ENCODE data around the gene TSHZ3.

DNA sequence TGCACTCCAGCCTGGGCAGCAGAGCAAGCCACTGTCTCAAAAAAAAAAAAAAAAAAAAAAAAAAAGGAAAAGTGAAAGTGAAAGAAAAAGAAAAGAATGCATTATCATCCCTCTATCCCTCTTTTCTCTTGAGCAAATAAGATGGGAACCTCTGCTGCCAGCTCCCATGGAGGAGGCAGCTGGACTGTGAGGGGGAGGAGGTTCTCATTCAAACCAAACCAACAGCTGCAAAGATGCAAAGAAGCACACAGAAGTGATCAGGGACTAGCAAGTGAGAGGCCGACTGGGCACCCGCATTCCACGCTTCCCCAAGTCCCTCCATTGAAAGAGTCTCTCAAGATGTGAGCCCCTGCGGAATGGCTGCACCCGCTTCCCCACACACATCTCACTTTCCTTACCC lies 63.5 kb downstream of the TSHZ3 start:
- TF ChIP-seq CTCF (IDR thresholded peaks at IDR 0.05) (no peak), POLR2A (IDR thresholded peaks at IDR 0.05) (no peak)
